Effector memory CD4-positive, alpha-beta T cell (primary cell): Measurements from ENCODE around the gene ATG4D.

ENCODE experiments used
- DNase-seq, 3 donors: peaks; one replicate each; pipeline ENCODE4 v3.0.0-alpha.2; 2020
- H3K27ac ChIP-seq: 2 replicates; pipeline ENCODE4 v1.7.0; 2013; ENCODE audit warnings: mild to moderate bottlenecking, low read length, moderate library complexity; ENCODE audit not compliant: insufficient read depth, poor library complexity, severe bottlenecking
- H3K27me3 ChIP-seq: replicated peaks from 2 replicates; pipeline ENCODE4 v1.7.0; 2013; ENCODE audit warnings: mild to moderate bottlenecking, low read length; ENCODE audit not compliant: insufficient read depth, control insufficient read depth, poor library complexity, severe bottlenecking
- H3K36me3 ChIP-seq: 2 replicates; pipeline ENCODE4 v1.7.0; 2013; ENCODE audit warnings: mild to moderate bottlenecking, low read length, moderate library complexity; ENCODE audit not compliant: control insufficient read depth, insufficient read depth
- H3K4me1 ChIP-seq: 2 replicates; pipeline ENCODE4 v1.7.0; 2013; ENCODE audit warnings: low read length, mild to moderate bottlenecking; ENCODE audit not compliant: control insufficient read depth, insufficient read depth, poor library complexity, severe bottlenecking
- H3K4me3 ChIP-seq: 2 replicates; pipeline ENCODE4 v1.7.0; 2013; ENCODE audit warnings: low read length, low read depth, mild to moderate bottlenecking; ENCODE audit not compliant: insufficient read depth, poor library complexity, severe bottlenecking
- H3K9me3 ChIP-seq: 2 replicates; pipeline ENCODE4 v1.7.0; 2013; ENCODE audit warnings: mild to moderate bottlenecking, low read length, moderate library complexity; ENCODE audit not compliant: control insufficient read depth

The ATG4D gene

GRCh38 chr19:10593820-10594637 lies 50.3 kb downstream of the ATG4D start:
- Histone ChIP-seq H3K36me3 (no peaks in the 10 kb centered on the region), H3K9me3 (no peaks in the 10 kb centered on the region), H3K4me1 (peaks cover 12% of the 10 kb centered on the region), H3K4me3 (no peak overlapping the region), H3K27me3 (no peaks in the 10 kb centered on the region), H3K27ac (no peak overlapping the region)
- no peak for DNase-seq

DNA sequence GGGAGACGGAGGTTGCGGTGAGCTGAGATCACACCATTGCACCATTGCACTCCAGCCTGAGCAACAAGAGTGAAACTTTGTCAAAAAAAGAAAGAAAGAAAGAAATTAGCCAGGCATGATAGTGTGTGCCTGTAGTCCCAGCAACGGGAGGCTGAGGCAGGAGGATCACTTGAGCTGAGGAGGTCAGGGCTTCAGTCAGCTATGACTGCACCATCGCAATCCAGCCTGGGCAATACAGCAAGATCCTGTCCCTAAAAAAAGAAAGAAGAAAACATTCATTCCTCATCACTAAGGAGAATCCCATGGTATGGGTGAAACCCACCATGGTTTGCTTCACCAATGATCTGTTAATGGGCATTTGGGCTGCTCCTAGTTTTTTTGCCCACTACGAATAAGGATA lies 56.4 kb downstream of the ATG4D start:
- no peaks in the 10 kb centered on the region for H3K36me3 ChIP-seq
- H3K27me3 ChIP-seq: no peaks in the 10 kb centered on the region
- H3K27ac ChIP-seq: no peak overlapping the region
- H3K4me1 ChIP-seq: peaks cover 28% of the 10 kb centered on the region
- DNase-seq: no peak
- no peaks in the 10 kb centered on the region for H3K9me3 ChIP-seq
- H3K4me3 ChIP-seq: no peak overlapping the region

GRCh38 chr19:10601999-10602329 lies 58.3 kb downstream of the ATG4D start:
- H3K4me1 ChIP-seq: peaks cover 18% of the 10 kb centered on the region

DNA sequence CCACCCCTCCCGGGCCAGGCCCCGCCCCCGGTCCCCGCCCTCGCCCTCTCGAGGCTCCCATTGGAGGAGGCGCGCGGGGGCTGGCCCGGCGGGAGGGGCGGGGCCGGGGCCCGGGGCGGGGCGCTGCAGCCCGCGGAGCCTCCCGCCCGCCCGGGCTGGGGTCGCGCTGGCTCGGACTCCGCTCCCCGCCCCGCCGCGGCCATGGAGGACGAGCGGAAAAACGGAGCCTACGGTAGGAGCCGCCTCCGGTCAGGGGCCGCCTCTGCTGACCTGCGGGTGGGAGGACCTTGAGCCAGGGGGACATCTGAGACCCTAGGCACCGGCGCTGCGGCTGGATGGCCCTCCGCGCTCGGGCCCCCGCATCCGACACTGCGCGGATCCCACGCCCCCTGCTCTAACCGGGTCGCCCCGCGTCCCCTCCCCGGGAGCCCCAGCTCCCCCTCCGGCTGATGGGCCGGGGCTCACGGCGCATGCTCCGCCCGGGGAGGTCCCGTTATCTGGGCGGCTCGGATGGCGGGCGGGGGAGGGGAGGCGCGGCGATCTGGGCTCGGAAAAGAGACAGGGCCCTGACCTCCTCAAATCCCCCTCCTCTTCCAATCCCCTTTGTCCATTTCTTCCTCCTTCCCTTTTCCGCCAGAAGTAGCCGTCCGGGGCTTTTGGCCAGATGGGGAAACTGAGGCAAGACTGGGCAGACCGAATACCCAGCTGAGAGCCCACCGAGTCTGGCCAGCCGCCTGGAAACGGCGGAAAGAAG lies 58.8 kb downstream of the ATG4D start:
- Histone ChIP-seq H3K4me1 (peaks cover 16% of the 10 kb centered on the region), H3K27ac (peak overlapping the region; percentile 99), H3K27me3 (no peaks in the 10 kb centered on the region), H3K36me3 (no peaks in the 10 kb centered on the region), H3K9me3 (no peaks in the 10 kb centered on the region), H3K4me3 (peak overlapping the region; percentile 82)
- peak; percentile 75 to 82 (median 81) for DNase-seq

More at GRCh38 chr19:10601999-10602329, 58.3 kb downstream of the ATG4D start:
- no peak for DNase-seq
- Histone ChIP-seq H3K27me3 (no peaks in the 10 kb centered on the region), H3K4me3 (no peak overlapping the region), H3K9me3 (no peaks in the 10 kb centered on the region), H3K27ac (peak overlapping the region; percentile 99), H3K36me3 (no peaks in the 10 kb centered on the region)
